Activated T-helper 17 cell treated with anti-CD3 and anti-CD28 coated beads, Interleukin-2, amount 50 U/mL, for 72 hours (primary cell): ENCODE results near the gene RPL12. TPM values are rescaled to one million over a fixed set of nuclear protein-coding genes. Genes with fewer than 3 reads are reported as not detected.

Source experiments
- ATAC-seq: fragments of 150-1000 bp; cut with Tn5 transposase; replicated peaks from 2 replicates; pipeline ENCODE4 v1.10.0; 2021; ENCODE audit warnings: mild to moderate bottlenecking, moderate library complexity
- H3K27ac Mint-ChIP-seq: one replicate; pipeline ENCODE4 v1.8.0; 2022; ENCODE audit warnings: mixed read lengths
- H3K27me3 Mint-ChIP-seq: one replicate; pipeline ENCODE4 v1.8.0; 2022; ENCODE audit warnings: mixed read lengths
- H3K36me3 Mint-ChIP-seq: one replicate; pipeline ENCODE4 v1.8.0; 2022; ENCODE audit warnings: low read depth, mild to moderate bottlenecking, mixed read lengths
- H3K4me1 Mint-ChIP-seq: one replicate; pipeline ENCODE4 v1.8.0; 2022; ENCODE audit warnings: mixed read lengths
- H3K4me3 Mint-ChIP-seq: one replicate; pipeline ENCODE4 v1.8.0; 2022; ENCODE audit warnings: mild to moderate bottlenecking, mixed read lengths
- H3K9me3 Mint-ChIP-seq: one replicate; pipeline ENCODE4 v1.8.0; 2022; ENCODE audit warnings: mixed read lengths
- total RNA-seq, 2 donors: library from RNA; stranded (reverse); gene quantifications; one replicate each; pipeline ENCODE4 v1.2.3, GENCODE V29; 2022

Gene RPL12
- total RNA-seq, result 1,000 to 10,000 TPM; 1,178 to 1,829 TPM

- peak within 1 kb of the TSS; percentile 96 for H3K27ac Mint-ChIP-seq
- H3K4me3 Mint-ChIP-seq, result peak within 1 kb of the TSS; percentile 96
- no peaks in the 10 kb centered on the region for H3K27me3 Mint-ChIP-seq
- H3K4me1 Mint-ChIP-seq, result peaks cover 18% of the 10 kb centered on the region
- ATAC-seq, result peak; percentile 76
- H3K36me3 Mint-ChIP-seq, result peaks cover 78% of the 10 kb centered on the region
- H3K9me3 Mint-ChIP-seq, result no peaks in the 10 kb centered on the region
Measured at GRCh38 chr9:127450830-127451607, at the start of gene RPL12, which contains the start of gene LRSAM1. Gene RPL12 (minus strand): TSS chr9:127451406. CDS start chr9:127451317, 89 bp downstream. Gene LRSAM1 (plus strand): TSS chr9:127451510. CDS start chr9:127454528, 3,018 bp downstream.

- Mint-ChIP-seq H3K4me3 (no peak overlapping the region), H3K27me3 (no peaks in the 10 kb centered on the region), H3K27ac (no peak overlapping the region), H3K4me1 (no peaks in the 10 kb centered on the region), H3K36me3 (peaks cover 8% of the 10 kb centered on the region), H3K9me3 (no peaks in the 10 kb centered on the region)
- no peak for ATAC-seq
Measured at GRCh38 chr9:127500862-127501261, 49.7 kb upstream of the RPL12 start.

GRCh38 chr9:127500399-127500798, 49.2 kb upstream of the RPL12 start:
- Mint-ChIP-seq H3K27ac (no peak overlapping the region), H3K4me1 (no peaks in the 10 kb centered on the region), H3K9me3 (no peaks in the 10 kb centered on the region), H3K4me3 (no peak overlapping the region), H3K27me3 (no peaks in the 10 kb centered on the region), H3K36me3 (peaks cover 12% of the 10 kb centered on the region)
- no peak for ATAC-seq

GRCh38 chr9:127498298-127498697, 47.1 kb upstream of the RPL12 start:
- no peaks in the 10 kb centered on the region for H3K27me3 Mint-ChIP-seq
- H3K4me1 Mint-ChIP-seq, result no peaks in the 10 kb centered on the region
- no peak for ATAC-seq
- H3K9me3 Mint-ChIP-seq, result no peaks in the 10 kb centered on the region
- H3K4me3 Mint-ChIP-seq, result no peak overlapping the region
- H3K27ac Mint-ChIP-seq, result no peak overlapping the region
- peaks cover 16% of the 10 kb centered on the region for H3K36me3 Mint-ChIP-seq

- peak overlapping the region; percentile 41 for H3K27ac Mint-ChIP-seq
Measured at GRCh38 chr9:127497656-127498290, 46.6 kb upstream of the RPL12 start.

GRCh38 chr9:127496974-127497373, 45.8 kb upstream of the RPL12 start:
- no peak overlapping the region for H3K4me3 Mint-ChIP-seq

More at GRCh38 chr9:127497656-127498290, 46.6 kb upstream of the RPL12 start:
- no peaks in the 10 kb centered on the region for H3K27me3 Mint-ChIP-seq
- peaks cover 21% of the 10 kb centered on the region for H3K36me3 Mint-ChIP-seq
- H3K4me3 Mint-ChIP-seq, result no peak overlapping the region
- H3K9me3 Mint-ChIP-seq, result no peaks in the 10 kb centered on the region
- ATAC-seq, result no peak
- H3K4me1 Mint-ChIP-seq, result no peaks in the 10 kb centered on the region

GRCh38 chr9:127495884-127496555, 44.8 kb upstream of the RPL12 start:
- Mint-ChIP-seq H3K9me3 (no peaks in the 10 kb centered on the region), H3K27me3 (no peaks in the 10 kb centered on the region), H3K36me3 (peaks cover 23% of the 10 kb centered on the region), H3K27ac (no peak overlapping the region), H3K4me1 (no peaks in the 10 kb centered on the region), H3K4me3 (no peak overlapping the region)
- no peak for ATAC-seq

More at GRCh38 chr9:127496974-127497373, 45.8 kb upstream of the RPL12 start:
- Mint-ChIP-seq H3K9me3 (no peaks in the 10 kb centered on the region), H3K4me1 (no peaks in the 10 kb centered on the region), H3K27me3 (no peaks in the 10 kb centered on the region), H3K36me3 (peaks cover 21% of the 10 kb centered on the region), H3K27ac (no peak overlapping the region)
- no peak for ATAC-seq

- Mint-ChIP-seq H3K27me3 (no peaks in the 10 kb centered on the region), H3K36me3 (peaks cover 36% of the 10 kb centered on the region), H3K4me1 (no peaks in the 10 kb centered on the region), H3K9me3 (no peaks in the 10 kb centered on the region), H3K27ac (no peak overlapping the region), H3K4me3 (no peak overlapping the region)
- ATAC-seq, result no peak
Measured at GRCh38 chr9:127494304-127494702, 43.1 kb upstream of the RPL12 start.

- H3K4me3 Mint-ChIP-seq, result no peak overlapping the region
- H3K27ac Mint-ChIP-seq, result no peak overlapping the region
- no peaks in the 10 kb centered on the region for H3K9me3 Mint-ChIP-seq
- H3K4me1 Mint-ChIP-seq, result no peaks in the 10 kb centered on the region
- H3K36me3 Mint-ChIP-seq, result peaks cover 42% of the 10 kb centered on the region
- no peaks in the 10 kb centered on the region for H3K27me3 Mint-ChIP-seq
- ATAC-seq, result no peak
Measured at GRCh38 chr9:127493592-127494303, 42.5 kb upstream of the RPL12 start.

- Mint-ChIP-seq H3K4me1 (no peaks in the 10 kb centered on the region), H3K27me3 (no peaks in the 10 kb centered on the region), H3K27ac (no peak overlapping the region), H3K36me3 (peaks cover 50% of the 10 kb centered on the region), H3K9me3 (no peaks in the 10 kb centered on the region), H3K4me3 (no peak overlapping the region)
- no peak for ATAC-seq
Measured at GRCh38 chr9:127492616-127493015, 41.4 kb upstream of the RPL12 start.

- H3K4me1 Mint-ChIP-seq, result no peaks in the 10 kb centered on the region
- peaks cover 52% of the 10 kb centered on the region for H3K36me3 Mint-ChIP-seq
- H3K4me3 Mint-ChIP-seq, result no peak overlapping the region
- H3K27me3 Mint-ChIP-seq, result no peaks in the 10 kb centered on the region
- no peak for ATAC-seq
- no peaks in the 10 kb centered on the region for H3K9me3 Mint-ChIP-seq
- H3K27ac Mint-ChIP-seq, result no peak overlapping the region
Measured at GRCh38 chr9:127491516-127491915, 40.3 kb upstream of the RPL12 start.

- Mint-ChIP-seq H3K4me3 (no peak overlapping the region), H3K27me3 (no peaks in the 10 kb centered on the region), H3K27ac (no peak overlapping the region), H3K36me3 (peaks cover 48% of the 10 kb centered on the region), H3K4me1 (no peaks in the 10 kb centered on the region), H3K9me3 (no peaks in the 10 kb centered on the region)
- no peak for ATAC-seq
Measured at GRCh38 chr9:127490535-127491230, 39.5 kb upstream of the RPL12 start.

GRCh38 chr9:127489471-127490115, 38.4 kb upstream of the RPL12 start:
- H3K9me3 Mint-ChIP-seq, result no peaks in the 10 kb centered on the region
- H3K4me1 Mint-ChIP-seq, result no peaks in the 10 kb centered on the region
- H3K4me3 Mint-ChIP-seq, result no peak overlapping the region
- H3K36me3 Mint-ChIP-seq, result peaks cover 46% of the 10 kb centered on the region
- H3K27ac Mint-ChIP-seq, result no peak overlapping the region
- H3K27me3 Mint-ChIP-seq, result no peaks in the 10 kb centered on the region
- no peak for ATAC-seq
